Measurements from ENCODE around the gene HK2. TPM values are rescaled to one million over a fixed set of nuclear protein-coding genes. Genes with fewer than 3 reads are reported as not detected.

Gene HK2
- total RNA-seq, 2 donors from 2014 or later = 1.3 to 9.2 TPM

- TF ChIP-seq CTCF (IDR thresholded peaks at IDR 0.05) (no peak), POLR2A (IDR thresholded peaks at IDR 0.05) (no peak)
- H3K4me3 ChIP-seq = no peak overlapping the region
- peaks cover 2% of the 10 kb centered on the region for H3K4me1 ChIP-seq
- no peaks in the 10 kb centered on the region for H3K27me3 ChIP-seq
- no peak for DNase-seq
- WGBS, 2 donors = 21 to 27% methylated on average over 7 of the region's 7 CpGs
- ATAC-seq = no peak
- H3K36me3 ChIP-seq (replicated peaks in 1 of 2; ENCODE audit: insufficient read depth in 1 of 2, low read depth in 2 of 2) = no peaks in the 10 kb centered on the region
- intact Hi-C loops (cut with DNase I) = no loop called here
- no peaks in the 10 kb centered on the region for H3K9me3 ChIP-seq
- H3K27ac ChIP-seq = peak overlapping the region in 1 of 4 donors; percentile 32
Measured at GRCh38 chr2:74816540-74817303, 17.2 kb upstream of the HK2 start.

- H3K27ac ChIP-seq = peak overlapping the region in 1 of 4 donors; percentile 32
- H3K9me3 ChIP-seq = no peaks in the 10 kb centered on the region
- no peaks in the 10 kb centered on the region for H3K27me3 ChIP-seq
- ATAC-seq = no peak
- no peaks in the 10 kb centered on the region for H3K36me3 ChIP-seq (replicated peaks in 1 of 2; ENCODE audit: insufficient read depth in 1 of 2, low read depth in 2 of 2)
- TF ChIP-seq POLR2A (IDR thresholded peaks at IDR 0.05) = no peak
- no peak for TF ChIP-seq CTCF (IDR thresholded peaks at IDR 0.05)
- 79 to 88% methylated on average over 1 of the region's 1 CpG for WGBS, 2 donors
- H3K4me1 ChIP-seq = peaks cover 5% of the 10 kb centered on the region
- intact Hi-C loops (cut with DNase I) = no loop called here
- DNase-seq = no peak
- no peak overlapping the region for H3K4me3 ChIP-seq
Measured at GRCh38 chr2:74817304-74817675, 16.6 kb upstream of the HK2 start.

- H3K27ac ChIP-seq = no peak overlapping the region
- intact Hi-C loops (cut with DNase I) = no loop called here
- no peaks in the 10 kb centered on the region for H3K36me3 ChIP-seq (replicated peaks in 1 of 2; ENCODE audit: insufficient read depth in 1 of 2, low read depth in 2 of 2)
- no peak overlapping the region for H3K4me3 ChIP-seq
- DNase-seq = no peak
- peaks cover 5% of the 10 kb centered on the region for H3K4me1 ChIP-seq
- ATAC-seq = no peak
- no peaks in the 10 kb centered on the region for H3K9me3 ChIP-seq
- TF ChIP-seq POLR2A (IDR thresholded peaks at IDR 0.05) (no peak), CTCF (IDR thresholded peaks at IDR 0.05) (no peak)
- no peaks in the 10 kb centered on the region for H3K27me3 ChIP-seq
Measured at GRCh38 chr2:74819702-74820101, 14.2 kb upstream of the HK2 start.

- H3K4me3 ChIP-seq = no peak overlapping the region
- H3K27me3 ChIP-seq = no peaks in the 10 kb centered on the region
- peaks cover 5% of the 10 kb centered on the region for H3K4me1 ChIP-seq
- no peaks in the 10 kb centered on the region for H3K36me3 ChIP-seq (replicated peaks in 1 of 2; ENCODE audit: insufficient read depth in 1 of 2, low read depth in 2 of 2)
- intact Hi-C loops (cut with DNase I) = no loop called here
- no peak overlapping the region for H3K27ac ChIP-seq
- 55 to 59% methylated on average over 3 of the region's 3 CpGs for WGBS, 2 donors
- TF ChIP-seq POLR2A (IDR thresholded peaks at IDR 0.05) = no peak
- no peak for TF ChIP-seq CTCF (IDR thresholded peaks at IDR 0.05)
- no peak for ATAC-seq
- no peaks in the 10 kb centered on the region for H3K9me3 ChIP-seq
- no peak for DNase-seq
Measured at GRCh38 chr2:74821177-74822126, 12.5 kb upstream of the HK2 start.
